Measurements from ENCODE around the gene MYO16.
"Not testable (repeated sequence)": the region's sequence is repeated elsewhere in the genome, so short reads cannot be mapped to it uniquely, and the experiment has no call there.

The MYO16 gene

GRCh38 chr13:109204252-109204651, 574.8 kb downstream of the MYO16 start:
- no peaks in the 10 kb centered on the region for H3K4me1 Mint-ChIP-seq (ENCODE audit: low read depth)
- peaks cover 12% of the 10 kb centered on the region for H3K27me3 Mint-ChIP-seq
- H3K27ac Mint-ChIP-seq, result no peak overlapping the region
- no peaks in the 10 kb centered on the region for H3K36me3 Mint-ChIP-seq (ENCODE audit: low read depth)
- H3K9me3 Mint-ChIP-seq, result no peaks in the 10 kb centered on the region
- H3K4me3 Mint-ChIP-seq, result no peak overlapping the region

GRCh38 chr13:109204657-109205056, 575.2 kb downstream of the MYO16 start:
- Mint-ChIP-seq H3K4me1 (ENCODE audit: low read depth) (no peaks in the 10 kb centered on the region), H3K27ac (no peak overlapping the region), H3K4me3 (no peak overlapping the region), H3K36me3 (ENCODE audit: low read depth) (no peaks in the 10 kb centered on the region), H3K27me3 (peaks cover 12% of the 10 kb centered on the region), H3K9me3 (no peaks in the 10 kb centered on the region)

GRCh38 chr13:109205315-109205714, 575.9 kb downstream of the MYO16 start:
- Mint-ChIP-seq H3K36me3 (ENCODE audit: low read depth) (no peaks in the 10 kb centered on the region), H3K27ac (no peak overlapping the region), H3K4me1 (ENCODE audit: low read depth) (no peaks in the 10 kb centered on the region), H3K27me3 (peaks cover 11% of the 10 kb centered on the region), H3K4me3 (no peak overlapping the region), H3K9me3 (no peaks in the 10 kb centered on the region)

DNA sequence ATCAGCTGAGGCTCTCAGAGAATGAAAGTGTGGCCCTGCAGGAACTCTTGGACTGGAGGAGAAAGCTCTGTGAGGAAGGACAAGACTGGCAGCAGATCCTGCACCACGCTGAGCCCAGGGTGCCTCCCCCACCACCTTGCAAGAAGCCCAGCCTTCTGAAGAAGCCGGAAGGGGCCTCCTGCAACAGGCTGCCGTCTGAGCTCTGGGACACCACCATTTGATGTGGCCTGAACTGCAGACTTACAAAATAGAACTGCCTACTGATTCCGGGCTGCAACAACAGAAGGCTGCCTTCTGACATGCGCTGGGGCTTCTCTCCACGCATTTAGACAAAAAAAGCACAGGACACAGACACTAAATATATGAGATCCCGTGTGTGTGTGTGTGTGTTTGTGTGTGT, 577.2 kb downstream of the MYO16 start:
- Mint-ChIP-seq H3K4me3 (no peak overlapping the region), H3K9me3 (no peaks in the 10 kb centered on the region), H3K36me3 (ENCODE audit: low read depth) (no peaks in the 10 kb centered on the region), H3K4me1 (ENCODE audit: low read depth) (no peaks in the 10 kb centered on the region), H3K27me3 (peaks cover 6% of the 10 kb centered on the region), H3K27ac (no peak overlapping the region)

DNA sequence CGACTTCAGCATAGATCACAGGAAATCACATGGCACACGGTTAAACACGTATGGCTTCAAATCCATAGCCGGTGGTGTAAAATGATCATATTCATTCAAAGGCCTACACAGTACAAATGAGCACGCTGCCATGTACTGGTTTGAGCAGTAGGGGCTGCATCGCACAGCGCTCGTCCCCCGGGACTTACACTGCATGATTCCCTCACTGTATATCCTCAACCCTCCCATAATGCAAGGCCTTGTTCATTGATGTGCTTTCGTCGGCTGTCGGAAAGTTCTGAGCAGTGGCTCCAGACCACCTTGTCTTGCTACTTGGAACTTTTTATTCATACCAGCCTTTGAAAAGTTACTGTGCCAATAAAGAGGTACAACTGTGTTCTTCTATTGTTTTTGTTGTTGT, 578.2 kb downstream of the MYO16 start:
- Mint-ChIP-seq H3K4me3 (no peak overlapping the region), H3K27ac (no peak overlapping the region), H3K27me3 (peaks cover 7% of the 10 kb centered on the region), H3K4me1 (ENCODE audit: low read depth) (no peaks in the 10 kb centered on the region), H3K36me3 (ENCODE audit: low read depth) (no peaks in the 10 kb centered on the region), H3K9me3 (no peaks in the 10 kb centered on the region)

- H3K27ac Mint-ChIP-seq, result no peak overlapping the region
- H3K27me3 Mint-ChIP-seq, result peaks cover 2% of the 10 kb centered on the region
- H3K36me3 Mint-ChIP-seq (ENCODE audit: low read depth), result no peaks in the 10 kb centered on the region
- no peaks in the 10 kb centered on the region for H3K9me3 Mint-ChIP-seq
- H3K4me1 Mint-ChIP-seq (ENCODE audit: low read depth), result no peaks in the 10 kb centered on the region
- no peak overlapping the region for H3K4me3 Mint-ChIP-seq
These were observed 579.1 kb downstream of the MYO16 start for GRCh38 chr13:109208522-109208921.

- Mint-ChIP-seq H3K36me3 (ENCODE audit: low read depth) (no peaks in the 10 kb centered on the region), H3K27ac (no peak overlapping the region), H3K4me3 (no peak overlapping the region), H3K27me3 (peaks cover 2% of the 10 kb centered on the region), H3K4me1 (ENCODE audit: low read depth) (no peaks in the 10 kb centered on the region), H3K9me3 (no peaks in the 10 kb centered on the region)
These were observed 580.1 kb downstream of the MYO16 start for GRCh38 chr13:109209526-109209925.

DNA sequence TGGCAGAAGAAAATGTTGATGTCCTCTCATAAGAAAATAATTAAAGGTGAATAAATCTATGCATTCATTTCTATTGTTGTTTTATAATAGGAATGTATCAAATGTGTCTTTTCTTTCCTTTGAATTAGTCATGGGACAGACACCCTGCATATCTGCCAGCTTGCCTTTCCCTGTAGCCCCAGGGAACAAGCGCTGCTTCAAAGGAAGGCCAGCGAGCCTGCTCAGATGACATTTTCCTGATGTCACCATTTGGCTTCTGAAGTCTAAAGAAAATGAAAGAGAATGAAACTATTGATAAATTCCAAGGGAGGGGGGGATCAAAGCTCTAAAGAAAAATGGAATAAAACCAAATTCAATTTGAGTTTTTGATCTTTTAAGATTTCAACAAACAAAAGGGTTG, 582.2 kb downstream of the MYO16 start:
- Mint-ChIP-seq H3K27ac (no peak overlapping the region), H3K9me3 (no peaks in the 10 kb centered on the region), H3K27me3 (peaks cover 2% of the 10 kb centered on the region)

DNA sequence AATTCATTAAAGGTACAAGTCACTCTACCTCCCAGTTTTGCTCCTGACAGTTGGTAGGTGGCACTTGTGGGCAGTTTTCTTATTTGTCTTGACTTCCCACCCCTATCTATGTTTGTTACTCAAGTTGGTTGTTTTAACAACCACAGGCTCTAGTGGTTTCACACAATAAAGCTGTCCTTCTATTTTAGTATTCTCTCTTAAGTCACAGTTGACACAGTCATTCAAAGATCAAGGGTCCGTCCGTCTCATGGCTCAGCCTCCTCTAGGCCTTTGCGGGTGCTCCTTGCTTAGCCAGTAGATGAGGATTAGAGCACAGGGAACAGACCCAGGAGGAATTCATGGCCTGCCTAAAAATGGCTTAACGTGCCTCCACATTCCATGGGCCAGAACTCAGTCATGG, 583.2 kb downstream of the MYO16 start:
- no peak overlapping the region for H3K4me3 Mint-ChIP-seq
- no peaks in the 10 kb centered on the region for H3K9me3 Mint-ChIP-seq
- peaks cover 2% of the 10 kb centered on the region for H3K27me3 Mint-ChIP-seq
- H3K4me1 Mint-ChIP-seq (ENCODE audit: low read depth), result no peaks in the 10 kb centered on the region
- H3K27ac Mint-ChIP-seq, result no peak overlapping the region
- H3K36me3 Mint-ChIP-seq (ENCODE audit: low read depth), result no peaks in the 10 kb centered on the region

More for the DNA sequence above, 582.2 kb downstream of the MYO16 start:
- Mint-ChIP-seq H3K4me1 (ENCODE audit: low read depth) (no peaks in the 10 kb centered on the region), H3K4me3 (no peak overlapping the region), H3K36me3 (ENCODE audit: low read depth) (no peaks in the 10 kb centered on the region)

DNA sequence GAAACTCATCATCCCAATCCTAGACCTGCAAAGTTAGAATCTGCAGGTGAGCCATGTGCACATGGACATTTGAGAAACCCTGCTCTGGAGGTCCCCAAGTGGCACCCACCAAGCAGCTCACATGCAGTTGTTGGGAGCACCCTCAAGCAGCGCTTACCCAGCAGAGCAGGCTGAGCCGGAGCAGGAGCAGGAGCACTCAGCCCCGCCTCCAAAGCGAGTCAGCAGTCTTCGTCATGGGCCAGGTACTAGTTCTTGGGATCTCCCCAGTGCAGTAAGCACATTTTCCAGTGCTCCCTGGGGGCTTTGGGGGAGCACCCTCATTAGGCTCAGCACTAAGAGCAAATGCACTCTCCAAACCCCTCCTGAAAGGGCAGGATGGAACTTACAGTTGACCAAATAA, 584.3 kb downstream of the MYO16 start:
- no peaks in the 10 kb centered on the region for H3K9me3 Mint-ChIP-seq
- H3K27me3 Mint-ChIP-seq, result peaks cover 2% of the 10 kb centered on the region
- H3K36me3 Mint-ChIP-seq (ENCODE audit: low read depth), result no peaks in the 10 kb centered on the region
- no peak overlapping the region for H3K4me3 Mint-ChIP-seq
- no peaks in the 10 kb centered on the region for H3K4me1 Mint-ChIP-seq (ENCODE audit: low read depth)
- no peak overlapping the region for H3K27ac Mint-ChIP-seq

GRCh38 chr13:109214393-109214792, 585.0 kb downstream of the MYO16 start:
- H3K27me3 Mint-ChIP-seq, result peaks cover 2% of the 10 kb centered on the region
- no peaks in the 10 kb centered on the region for H3K36me3 Mint-ChIP-seq (ENCODE audit: low read depth)
- no peak overlapping the region for H3K4me3 Mint-ChIP-seq
- H3K4me1 Mint-ChIP-seq (ENCODE audit: low read depth), result no peaks in the 10 kb centered on the region
- no peaks in the 10 kb centered on the region for H3K9me3 Mint-ChIP-seq
- no peak overlapping the region for H3K27ac Mint-ChIP-seq

- H3K4me1 Mint-ChIP-seq (ENCODE audit: low read depth), result no peaks in the 10 kb centered on the region
- H3K36me3 Mint-ChIP-seq (ENCODE audit: low read depth), result no peaks in the 10 kb centered on the region
- peaks cover 2% of the 10 kb centered on the region for H3K27me3 Mint-ChIP-seq
These were observed 586.0 kb downstream of the MYO16 start for GRCh38 chr13:109215377-109215776.

DNA sequence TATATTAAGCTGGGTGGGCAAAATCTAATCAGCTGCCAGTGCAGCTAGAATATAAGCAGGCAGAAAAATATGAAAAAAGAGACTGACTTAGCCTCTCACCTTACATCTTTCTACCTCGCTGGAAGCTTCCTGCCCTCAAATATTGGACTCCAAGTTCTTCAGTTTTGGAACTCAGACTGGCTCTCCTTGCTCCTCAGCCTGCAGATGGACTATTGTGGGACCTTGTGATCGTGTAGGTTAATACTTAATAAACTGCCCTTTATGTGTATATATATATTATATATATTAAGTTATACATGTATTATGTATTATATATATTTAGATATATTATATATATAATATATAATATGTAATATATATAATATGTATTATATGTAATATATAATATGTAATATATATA, 588.1 kb downstream of the MYO16 start:
- not testable (repeated sequence) for H3K36me3 Mint-ChIP-seq (ENCODE audit: low read depth); H3K27ac Mint-ChIP-seq; H3K4me3 Mint-ChIP-seq; H3K9me3 Mint-ChIP-seq; H3K27me3 Mint-ChIP-seq; H3K4me1 Mint-ChIP-seq (ENCODE audit: low read depth)

More at GRCh38 chr13:109215377-109215776, 586.0 kb downstream of the MYO16 start:
- Mint-ChIP-seq H3K4me3 (no peak overlapping the region), H3K27ac (no peak overlapping the region), H3K9me3 (no peaks in the 10 kb centered on the region)

GRCh38 chr13:109220631-109221030, 591.2 kb downstream of the MYO16 start:
- peaks cover 6% of the 10 kb centered on the region for H3K9me3 Mint-ChIP-seq
- peaks cover 6% of the 10 kb centered on the region for H3K27me3 Mint-ChIP-seq
- H3K36me3 Mint-ChIP-seq (ENCODE audit: low read depth), result no peaks in the 10 kb centered on the region
- no peaks in the 10 kb centered on the region for H3K4me1 Mint-ChIP-seq (ENCODE audit: low read depth)
- no peak overlapping the region for H3K27ac Mint-ChIP-seq
- H3K4me3 Mint-ChIP-seq, result no peak overlapping the region

DNA sequence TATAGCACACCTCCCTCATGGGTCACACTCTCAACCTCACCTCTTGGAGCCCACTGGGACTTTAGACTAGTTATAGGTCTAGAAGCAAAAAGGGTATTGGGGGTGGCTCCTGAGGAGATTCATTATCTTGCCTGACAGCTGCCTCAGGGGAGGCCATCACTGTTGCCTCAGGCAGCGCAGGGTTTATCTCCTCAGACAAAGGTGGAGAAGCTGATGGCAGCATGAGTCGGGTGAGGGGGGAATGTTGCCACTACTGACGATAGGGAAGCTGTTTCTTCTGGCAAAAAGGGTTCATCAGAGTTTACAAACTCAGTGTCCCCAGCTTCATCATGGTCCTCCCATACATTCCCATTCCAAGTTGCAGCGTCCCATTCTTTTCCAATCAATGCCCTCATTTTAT, 594.6 kb downstream of the MYO16 start:
- Mint-ChIP-seq H3K27me3 (peaks cover 9% of the 10 kb centered on the region), H3K4me3 (no peak overlapping the region), H3K9me3 (peaks cover 6% of the 10 kb centered on the region), H3K27ac (no peak overlapping the region), H3K36me3 (ENCODE audit: low read depth) (no peaks in the 10 kb centered on the region), H3K4me1 (ENCODE audit: low read depth) (no peaks in the 10 kb centered on the region)

DNA sequence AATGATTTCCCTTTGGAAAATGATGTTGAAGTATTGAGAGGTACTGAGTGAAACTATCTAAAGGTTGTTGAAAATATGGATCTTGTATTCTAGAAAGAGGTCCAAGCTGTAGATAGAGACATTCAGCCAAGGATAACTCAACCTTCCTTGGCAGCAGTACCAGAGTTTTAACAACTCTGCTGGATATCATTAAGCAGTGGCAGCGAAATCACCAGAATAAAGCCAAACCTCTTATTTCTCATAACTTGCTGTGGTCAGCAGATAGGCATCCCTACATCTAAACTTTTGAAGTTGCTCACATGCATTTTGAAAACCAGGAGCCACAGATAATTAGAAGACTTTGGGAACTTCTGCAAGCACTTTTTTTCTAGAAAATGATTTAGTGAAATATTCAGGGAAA, 597.2 kb downstream of the MYO16 start:
- no peaks in the 10 kb centered on the region for H3K36me3 Mint-ChIP-seq (ENCODE audit: low read depth)
- no peak overlapping the region for H3K27ac Mint-ChIP-seq
- H3K9me3 Mint-ChIP-seq, result peaks cover 10% of the 10 kb centered on the region
- no peaks in the 10 kb centered on the region for H3K4me1 Mint-ChIP-seq (ENCODE audit: low read depth)
- H3K27me3 Mint-ChIP-seq, result peaks cover 13% of the 10 kb centered on the region
- no peak overlapping the region for H3K4me3 Mint-ChIP-seq

All from stimulated activated naive CD8-positive, alpha-beta T cell treated with anti-CD3 and anti-CD28 coated beads, Interleukin-15, Interleukin-2, amounts not matched to agents 100 ng/mL and 50 ng/mL, for 24 hours (primary cell).